GM18861 (cell line): ENCODE data around the gene HPCAL4.

ENCODE experiments used
- ATAC-seq: cut with Tn5 transposase; IDR thresholded peaks from one replicate; pipeline ENCODE4 v1.9.1; 2021; ENCODE audit not compliant: unreplicated experiment

The HPCAL4 gene

DNA sequence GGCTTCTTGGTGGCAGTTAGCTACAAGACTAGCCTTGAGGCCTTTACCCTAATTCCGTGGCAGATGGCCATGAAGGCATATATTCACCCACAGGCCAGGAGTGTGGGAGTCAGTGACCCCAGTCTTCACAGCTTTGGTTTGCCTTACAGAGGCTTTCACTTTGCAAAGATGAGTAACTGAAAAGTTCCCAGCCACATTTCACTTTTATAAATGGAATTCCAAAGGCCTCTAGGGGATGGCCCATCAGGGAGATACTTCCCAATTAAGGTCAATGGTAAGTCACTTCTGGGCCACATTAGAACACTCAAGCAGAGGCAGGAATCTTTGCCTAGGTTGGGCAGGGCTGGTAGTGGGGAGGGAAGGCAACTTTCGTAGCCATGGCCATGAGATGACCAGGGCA is 38.7 kb downstream of the HPCAL4 start:
- no peak for ATAC-seq

DNA sequence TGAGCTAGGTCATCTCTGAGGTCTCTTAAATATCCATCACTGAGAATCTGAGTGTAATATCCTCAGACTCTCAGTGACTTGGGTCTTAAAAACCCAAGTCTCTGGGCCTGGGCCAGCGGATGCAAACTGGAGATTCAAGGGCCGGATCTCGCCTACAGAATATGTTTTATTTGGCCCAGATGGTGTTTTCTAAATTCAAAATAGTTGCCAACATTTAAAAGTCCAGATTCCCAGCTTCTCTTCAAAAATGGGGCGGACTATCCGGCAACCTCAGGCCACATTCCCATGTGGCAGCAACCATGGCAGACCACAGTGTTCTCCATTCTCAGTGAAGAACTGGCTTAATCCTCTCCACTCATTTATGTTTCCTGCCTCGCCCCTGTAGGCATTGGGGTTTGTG is 39.1 kb downstream of the HPCAL4 start:
- no peak for ATAC-seq

DNA sequence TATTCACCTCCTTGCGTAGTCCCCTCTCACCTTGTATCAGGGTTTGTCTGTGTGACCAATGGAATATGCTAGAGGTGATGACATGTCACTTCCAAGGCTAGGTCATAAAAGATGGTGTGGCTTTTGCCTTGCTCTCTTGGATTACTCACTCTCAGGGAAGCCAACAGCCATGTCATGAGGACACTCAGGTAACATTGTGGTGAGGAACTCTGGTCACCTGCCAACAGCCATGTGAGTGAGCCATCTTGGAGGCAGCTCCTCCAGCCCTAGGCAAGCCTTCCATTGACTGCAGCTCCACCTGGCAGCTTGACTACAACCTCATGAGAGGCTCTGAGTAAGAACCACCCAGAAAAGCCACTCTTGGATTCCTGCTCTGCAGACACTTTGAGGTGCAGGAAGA is 40.8 kb downstream of the HPCAL4 start:
- ATAC-seq, result no peak

DNA sequence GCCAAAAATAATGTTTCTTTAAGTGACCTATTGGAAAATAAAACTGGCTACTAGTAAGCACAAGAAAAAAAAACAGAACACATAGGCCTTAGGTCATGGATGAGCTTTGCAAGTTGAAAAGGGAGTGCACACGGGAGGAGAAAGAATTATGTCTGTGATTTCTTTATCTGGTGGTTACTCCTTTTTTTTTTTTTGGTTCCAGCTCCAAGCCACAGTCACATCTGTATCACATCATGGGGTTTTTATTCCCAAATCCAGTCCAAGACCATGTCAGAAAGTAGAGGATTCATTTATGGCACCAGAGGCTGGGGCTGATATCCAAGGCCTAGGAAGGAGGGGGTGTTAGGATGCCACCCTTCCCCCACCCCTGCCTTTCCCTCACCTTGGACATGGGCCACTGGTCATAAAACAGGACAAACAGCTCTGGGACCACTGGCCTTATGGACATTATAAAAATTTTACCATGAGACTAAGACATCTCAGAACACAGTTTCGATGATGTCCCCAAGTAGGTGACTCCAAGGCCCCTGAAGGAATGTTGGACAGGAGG is 41.5 kb downstream of the HPCAL4 start:
- ATAC-seq, result no peak

DNA sequence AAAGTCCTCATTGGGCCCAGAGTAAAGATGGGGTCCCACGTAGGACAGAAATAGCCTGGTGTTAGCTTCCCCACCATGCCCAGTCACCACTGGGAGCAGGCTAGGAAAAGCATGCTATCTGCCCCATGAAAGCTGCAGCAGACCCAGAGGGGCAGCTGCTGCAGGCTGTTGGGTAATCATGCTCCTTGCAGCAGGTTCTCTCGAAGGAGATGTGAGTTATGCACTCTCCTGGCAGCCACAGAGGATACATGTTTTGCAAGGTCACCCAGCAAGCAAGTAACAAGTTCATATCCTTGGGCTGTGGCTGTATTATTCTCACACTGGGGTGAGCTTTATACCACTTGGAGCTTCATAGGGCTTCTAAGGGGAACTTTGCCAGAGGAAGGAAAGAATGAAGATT is 42.7 kb downstream of the HPCAL4 start:
- no peak for ATAC-seq

DNA sequence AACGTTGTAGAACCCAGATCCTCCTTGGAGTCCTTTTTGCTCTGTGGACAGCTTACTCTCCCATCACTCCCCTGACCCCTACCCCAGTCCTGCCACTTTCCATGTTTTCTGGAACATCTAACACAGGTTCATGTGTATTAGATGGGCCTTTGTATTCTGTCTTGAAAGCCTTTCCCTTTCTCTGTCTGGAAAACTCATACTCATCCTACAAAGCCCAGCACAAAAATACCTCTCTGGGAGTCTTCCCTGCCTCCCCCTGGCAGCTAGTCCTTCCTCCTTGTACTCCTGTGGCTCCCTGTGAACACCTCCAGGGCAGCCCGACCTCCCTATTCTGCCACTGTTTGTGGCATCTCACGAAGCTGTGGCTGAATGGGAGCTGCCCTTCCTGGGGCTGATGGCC is 44.0 kb downstream of the HPCAL4 start:
- no peak for ATAC-seq

DNA sequence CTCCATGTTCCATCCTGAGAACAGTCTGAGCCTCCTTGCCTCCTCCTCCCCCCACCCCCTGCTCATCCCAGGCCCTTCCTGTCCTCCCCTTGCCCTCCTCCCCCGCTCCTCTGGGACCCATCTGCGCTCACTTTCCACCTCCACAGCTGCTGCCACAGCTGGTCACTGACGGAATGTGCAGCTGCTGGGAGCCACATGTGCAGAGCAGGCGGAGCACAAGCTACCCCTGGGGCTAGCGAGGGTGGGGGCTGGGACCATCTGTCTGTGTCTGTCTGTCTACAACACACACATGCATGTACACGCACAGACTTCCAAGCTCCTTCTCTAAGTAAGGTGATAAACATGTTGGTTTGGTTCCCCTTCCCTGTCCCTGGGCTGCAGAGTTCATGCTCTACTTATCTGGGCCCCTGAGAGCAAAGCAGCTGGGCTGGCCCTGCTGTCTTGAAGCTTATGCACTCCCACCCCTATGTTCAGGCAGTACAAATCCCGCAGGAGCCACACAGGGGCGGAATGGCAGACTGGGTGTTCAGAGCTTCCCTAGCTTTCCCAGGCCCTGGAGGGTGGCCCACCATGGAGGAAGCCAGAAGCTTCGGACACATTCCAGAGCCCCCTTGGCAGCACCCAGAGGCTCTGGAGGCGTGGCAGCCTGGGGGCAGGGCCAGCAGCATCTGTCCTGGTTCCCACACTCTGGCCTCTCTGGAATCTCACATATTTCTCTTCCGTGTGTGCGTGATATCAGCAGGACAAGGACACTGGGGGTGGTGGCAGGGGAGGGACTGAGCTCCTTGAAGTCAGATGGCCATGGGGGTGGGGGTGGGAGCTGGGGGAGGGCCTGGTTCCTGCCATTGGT is 44.8 kb downstream of the HPCAL4 start:
- ATAC-seq, result no peak

DNA sequence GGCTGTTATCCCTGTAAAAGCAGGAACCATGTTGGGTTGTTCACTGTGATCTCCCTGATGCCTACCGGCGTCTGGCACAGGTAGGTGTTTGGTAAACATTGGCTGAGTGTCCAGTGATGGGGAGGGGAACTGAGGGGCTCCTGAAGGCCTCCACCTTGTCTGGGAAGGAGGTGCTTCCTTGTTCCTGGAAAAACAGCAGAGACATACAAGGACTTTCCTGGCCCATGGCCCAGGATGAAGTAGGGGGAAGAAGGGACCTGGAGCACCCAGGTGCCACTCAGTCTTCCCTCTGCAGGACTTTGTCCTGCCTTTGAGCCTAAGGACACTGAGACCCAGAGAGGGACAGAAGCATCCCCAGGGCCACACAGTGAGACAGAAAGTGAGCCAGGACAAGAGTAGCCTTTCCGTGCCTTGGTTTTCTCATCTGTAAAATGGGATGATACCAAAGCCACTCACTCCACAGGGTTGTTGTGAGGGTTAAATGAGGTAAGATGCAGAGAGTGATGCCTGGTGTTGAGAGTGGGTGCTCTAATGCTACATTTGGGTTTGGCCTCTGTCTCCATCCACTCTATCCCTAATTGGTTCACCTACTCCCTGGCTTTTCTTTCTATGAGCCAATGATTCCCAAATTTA is 45.7 kb downstream of the HPCAL4 start:
- ATAC-seq, result no peak

DNA sequence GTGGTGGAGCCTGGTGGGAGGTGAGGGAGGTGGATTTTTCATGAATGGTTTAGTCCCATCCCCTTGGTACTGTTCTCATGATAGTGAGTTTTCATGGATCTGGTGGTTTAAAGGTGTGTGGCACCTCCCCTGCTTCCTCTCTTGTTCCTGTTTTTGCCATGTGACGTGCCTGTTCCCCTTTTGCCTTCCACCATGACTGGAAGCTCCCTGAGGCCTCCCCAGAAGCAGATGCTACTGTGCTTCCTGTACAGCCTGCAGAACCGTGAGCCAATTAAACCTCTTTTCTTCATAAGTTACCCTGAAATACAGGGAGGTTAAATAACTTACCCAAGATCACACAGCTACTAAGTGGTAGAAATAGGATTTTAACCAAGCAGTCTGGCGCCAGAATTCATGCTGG is 47.5 kb downstream of the HPCAL4 start:
- ATAC-seq, result no peak

DNA sequence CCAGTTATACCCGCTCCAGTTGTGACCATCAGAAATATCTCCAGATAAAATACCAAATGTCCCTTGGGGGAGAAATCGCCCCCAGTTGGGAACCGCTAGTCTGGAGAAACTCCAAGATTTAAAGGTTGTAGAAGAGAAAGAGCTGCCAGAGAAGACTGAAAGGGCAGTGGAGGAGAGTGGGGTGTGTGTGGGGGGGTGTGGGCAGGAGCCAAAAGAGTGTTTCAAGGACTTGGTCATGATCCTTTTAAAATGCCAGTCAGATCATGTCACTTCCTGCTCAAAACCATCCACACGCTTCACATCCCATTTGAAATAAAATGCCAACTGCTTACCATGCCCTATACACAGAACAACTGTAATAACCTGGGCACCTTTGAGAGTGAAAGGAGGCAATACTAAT is 48.4 kb downstream of the HPCAL4 start:
- no peak for ATAC-seq

DNA sequence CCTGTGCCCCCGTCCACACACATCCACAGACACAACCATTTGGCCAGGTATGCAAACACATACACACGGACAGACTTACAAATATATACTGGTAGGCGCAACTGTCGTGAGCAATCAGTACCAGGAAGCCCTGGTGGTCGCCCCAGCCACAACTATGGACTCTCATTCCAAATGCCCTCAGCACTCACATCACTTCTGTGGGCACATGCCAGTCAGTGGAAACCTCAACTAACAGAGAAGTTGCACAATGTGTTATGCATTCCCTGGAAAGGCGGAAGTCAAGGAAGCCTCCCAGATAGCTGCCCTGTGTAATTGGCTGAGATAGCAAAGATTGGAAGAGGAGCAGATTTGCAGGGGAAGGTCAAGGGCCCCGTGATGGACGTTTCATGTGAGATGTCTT is 50.4 kb downstream of the HPCAL4 start:
- ATAC-seq, result no peak

DNA sequence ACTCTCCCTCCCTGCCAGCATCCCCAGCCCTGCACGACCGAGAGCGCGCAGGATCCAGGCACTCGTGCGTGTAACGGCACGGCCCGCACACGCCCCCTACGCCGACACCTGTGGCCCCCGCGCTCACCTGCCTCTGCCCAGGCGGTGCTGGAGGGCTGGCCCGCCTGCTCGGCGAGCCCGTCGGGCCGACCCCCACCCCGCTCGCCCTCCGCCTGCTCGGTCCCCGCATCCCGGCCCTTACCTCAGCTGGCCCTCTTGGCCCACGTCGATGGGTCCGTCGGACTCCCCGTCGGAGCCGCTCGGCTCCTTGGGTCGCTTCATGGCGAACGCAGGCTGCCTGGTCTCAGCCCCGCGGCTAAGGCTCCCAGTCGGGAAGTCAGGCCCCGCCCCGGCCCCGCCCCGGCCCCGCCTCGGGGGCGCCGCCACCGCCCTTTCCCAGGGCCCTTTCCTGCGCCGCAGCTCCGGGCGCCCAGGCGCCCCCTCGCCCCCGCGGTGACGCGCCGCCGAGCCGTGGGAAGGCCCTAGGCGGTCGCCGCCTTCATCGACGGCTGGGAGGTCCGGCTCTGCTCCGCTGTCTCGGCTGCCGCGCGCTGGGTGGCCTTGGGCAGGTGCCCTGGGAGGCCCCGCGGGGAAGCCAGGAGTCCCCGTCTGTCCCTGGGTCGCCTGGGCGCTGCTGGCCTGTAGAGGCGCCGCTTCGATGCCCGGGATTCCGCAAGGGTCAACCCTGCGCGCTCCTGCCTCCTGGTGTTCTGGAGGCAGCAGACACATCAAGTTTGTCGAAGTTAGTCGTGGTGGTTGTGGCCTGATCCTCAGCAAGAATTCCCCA is 51.7 kb downstream of the HPCAL4 start, which contains the start of gene HEYL:
HEYL (minus strand) TSS at position 339 of the 826 bp plus-strand sequence; CDS start at position 321, 18 bp downstream.
- no peak for ATAC-seq

DNA sequence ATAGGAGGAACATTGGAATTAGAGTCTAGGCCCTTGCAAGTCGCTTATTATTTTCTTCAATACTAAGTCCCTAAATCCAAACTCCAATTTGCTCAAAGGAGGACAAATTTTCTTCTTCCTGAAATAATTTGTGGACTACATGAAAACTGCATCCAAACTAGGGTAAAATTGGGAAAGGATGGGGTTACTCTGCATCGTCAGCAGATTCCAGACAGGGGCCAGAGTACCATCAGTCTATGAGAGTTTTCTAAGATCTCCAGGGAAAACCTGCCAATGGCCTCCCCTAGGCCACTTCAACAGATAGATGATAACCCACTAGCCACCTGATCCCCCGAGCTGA is 52.3 kb downstream of the HPCAL4 start:
- ATAC-seq, result no peak

DNA sequence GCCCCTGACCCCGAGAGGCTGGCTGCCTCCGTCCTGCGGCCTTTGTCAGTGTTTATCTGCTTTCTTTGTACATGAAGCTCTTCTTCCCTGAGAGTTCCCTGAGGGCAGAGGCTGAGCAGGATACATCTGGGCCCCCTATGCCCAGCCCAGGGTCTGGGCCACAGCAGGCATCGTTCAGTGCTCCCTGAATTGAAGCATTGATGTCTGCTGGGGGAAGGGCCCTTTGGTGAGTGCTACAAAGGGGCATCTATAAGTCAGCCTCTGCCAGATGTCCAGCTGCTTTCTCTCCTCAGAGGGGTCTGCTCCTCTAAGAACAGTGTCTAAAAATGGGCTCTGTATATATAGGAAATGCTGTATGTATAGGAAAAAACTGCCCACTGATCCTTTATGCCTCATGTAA is 53.9 kb downstream of the HPCAL4 start:
- ATAC-seq, result no peak

DNA sequence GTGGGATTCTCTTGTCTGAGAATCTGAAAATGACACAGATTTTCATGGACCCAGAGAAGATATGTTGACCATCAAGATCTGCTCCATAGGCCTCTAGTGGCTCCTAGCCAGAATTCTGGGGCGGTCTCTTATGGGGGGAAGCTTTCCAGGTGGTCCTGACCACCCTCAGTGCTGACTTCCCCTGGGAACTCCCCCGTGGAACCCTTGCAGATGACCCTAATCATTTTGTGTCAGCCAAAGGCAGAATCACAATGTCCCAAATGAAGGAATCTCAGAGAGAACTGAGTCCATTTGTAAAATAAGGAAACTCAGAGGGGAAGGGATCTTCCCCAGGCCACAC is 55.4 kb downstream of the HPCAL4 start:
- ATAC-seq, result no peak

DNA sequence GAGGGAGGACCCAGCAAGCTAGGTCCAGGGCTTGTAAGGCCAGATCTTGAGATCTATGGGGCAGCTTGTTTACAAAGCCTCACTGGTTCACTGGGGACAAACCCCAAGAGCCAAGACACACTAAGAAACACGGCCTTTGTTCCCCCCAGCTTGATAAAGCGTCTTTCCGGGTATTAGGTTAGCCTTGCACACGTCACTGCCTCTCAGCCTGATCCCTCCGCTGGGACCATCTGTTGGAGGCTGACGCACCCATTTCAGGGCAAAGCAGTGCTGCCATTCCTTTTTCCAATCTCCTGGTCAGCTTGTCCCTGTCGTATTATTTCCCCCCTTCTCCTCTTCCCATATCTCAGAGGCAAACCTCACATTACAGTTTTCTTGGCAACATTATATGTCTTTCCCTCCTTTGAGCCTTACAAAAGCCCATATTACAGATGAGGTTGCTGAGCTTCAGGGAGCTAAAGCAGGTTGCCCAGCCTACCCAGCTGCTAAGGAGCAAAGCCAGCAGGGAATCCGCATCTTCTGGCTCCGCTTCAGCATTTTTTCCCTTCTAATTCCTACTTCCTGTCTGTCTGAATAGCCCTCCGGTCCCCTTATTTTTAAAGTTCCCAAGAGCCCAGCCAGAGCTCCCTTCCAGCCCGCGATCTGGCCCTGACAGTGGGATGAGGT is 55.9 kb downstream of the HPCAL4 start:
- no peak for ATAC-seq

DNA sequence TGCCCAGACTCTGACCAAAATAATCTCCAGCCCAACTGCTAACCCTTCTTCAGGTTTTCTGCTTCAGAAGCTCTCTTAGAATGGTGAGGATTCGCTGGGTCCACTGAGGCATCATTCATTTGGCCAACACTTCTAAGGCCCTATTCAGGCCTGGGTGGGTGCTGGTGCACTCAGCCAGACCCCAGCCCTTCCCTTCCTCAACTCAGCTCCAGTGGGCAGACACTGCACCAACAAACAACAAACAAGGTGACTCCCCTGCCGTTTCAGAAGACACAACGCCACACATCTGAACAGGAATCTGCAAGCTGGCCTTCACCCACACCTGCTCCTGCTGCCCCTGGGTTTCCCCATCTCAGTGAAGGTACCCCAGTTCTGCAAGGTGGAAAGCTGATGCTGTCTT is 57.8 kb downstream of the HPCAL4 start:
- ATAC-seq, result no peak

DNA sequence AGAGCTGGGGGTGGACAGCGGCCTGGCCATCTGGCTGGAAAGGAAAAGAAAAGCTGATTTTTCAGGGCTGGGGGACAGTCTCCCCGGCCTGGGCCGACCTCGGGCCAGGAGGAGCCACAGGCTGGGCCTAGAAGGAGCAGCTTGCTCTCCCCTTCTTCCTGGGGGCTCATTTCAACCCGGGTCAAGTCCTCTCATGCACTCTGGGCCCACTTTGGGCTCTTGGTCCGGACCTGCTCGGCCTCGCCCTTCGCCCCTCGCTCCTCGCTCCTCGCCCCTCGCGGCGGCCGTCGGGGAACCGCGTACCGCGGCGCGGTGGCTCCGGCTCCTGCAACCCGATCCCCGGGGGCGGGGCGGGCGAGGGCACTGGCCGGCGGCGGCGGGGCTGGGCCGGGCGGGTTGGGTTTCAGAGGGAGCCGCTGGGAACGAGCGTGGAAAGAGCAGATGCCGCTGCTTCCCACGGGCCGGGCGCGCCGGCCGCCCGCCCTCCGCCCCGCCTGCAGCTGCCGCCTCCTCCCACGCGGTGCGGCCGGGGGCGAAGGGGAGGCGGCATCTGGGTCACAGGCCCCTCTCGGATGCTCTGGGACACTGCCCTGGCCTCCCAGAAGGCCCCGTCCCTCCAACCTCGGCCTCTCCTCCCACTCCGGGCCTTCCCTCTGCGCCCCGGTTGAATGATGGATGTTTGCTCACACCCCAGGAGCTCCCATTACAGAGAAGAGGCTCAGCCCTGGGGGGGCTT is 58.4 kb downstream of the HPCAL4 start:
- ATAC-seq, result no peak

DNA sequence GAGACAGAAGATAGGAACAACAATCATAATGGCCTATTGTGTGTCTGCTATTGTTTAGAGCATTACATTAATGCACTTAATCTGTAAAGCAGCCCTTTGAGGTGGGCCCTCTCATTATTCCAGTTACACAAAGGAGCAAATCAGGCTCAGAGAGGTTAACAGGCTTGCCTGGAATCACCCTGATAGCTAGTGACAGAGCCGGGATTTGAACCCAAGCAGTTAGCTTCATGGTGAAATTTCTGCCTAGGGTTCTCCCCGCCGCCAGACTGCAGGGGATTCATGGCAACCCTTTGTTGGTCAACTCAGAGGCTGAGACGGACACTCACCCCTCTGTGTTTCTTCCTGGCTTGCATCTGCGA is 58.9 kb downstream of the HPCAL4 start:
- ATAC-seq, result no peak
